A549 (cell line): Measurements from ENCODE around the gene IQGAP2. TPM values are rescaled to one million over a fixed set of nuclear protein-coding genes. Genes with fewer than 3 reads are reported as not detected.

Experiments
- ATAC-seq, 2 experiments: fragments of 200-7000 bp in 1 of 2; fragments of >200 bp in 1 of 2; cut with Nextera tagmentation in 1 of 2; cut with Tn5 transposase in 1 of 2; 3 replicates each; pipeline versions ENCODE4 v1.8.0 to v1.9.1; 2018 to 2020; ENCODE audit warnings: mild to moderate bottlenecking in 1 of 2, moderate library complexity in 1 of 2
- CTCF ChIA-PET: fragments of 300-600 bp; sonication (Branson Sonifier 250); formaldehyde crosslinking; extraction: SDS; loops from one replicate; lab custom pipeline; 2021; ENCODE audit warnings: antibody characterized with exemption, inconsistent platforms; lab: Yijun Ruan, JAX
- POLR2A ChIA-PET: fragments of 350-600 bp; formaldehyde crosslinking; extraction: SDS; loops from one replicate; lab custom pipeline; 2021; ENCODE audit warnings: antibody characterized with exemption, inconsistent platforms; lab: Yijun Ruan, JAX
- DNase-seq, 2 experiments: peaks; one replicate each; pipeline versions ENCODE4 v3.0.0 to v3.0.0-alpha.2; 2011 to 2016; ENCODE audit warnings: low read depth in 1 of 2, low spot score in 1 of 2
- FAIRE-seq: peaks from 2 replicates; lab custom pipeline; 2011; peaks lifted over from hg19 to GRCh38; lab: Jason Lieb, UNC
- H3K27ac ChIP-seq, 2 experiments: fragments of >200 bp; sonication (Bioruptor Twin); formaldehyde crosslinking; 3 replicates each; pipeline ENCODE4 v1.5.1; 2016 to 2017
- H3K4me1 ChIP-seq: fragments of >200 bp; sonication (Bioruptor Twin); formaldehyde crosslinking; 3 replicates; pipeline ENCODE4 v1.6.1; 2016
- H3K4me2 ChIP-seq: fragments of >200 bp; sonication (Bioruptor Twin); formaldehyde crosslinking; 3 replicates; pipeline ENCODE4 v1.6.1; 2016
- H3K4me3 ChIP-seq: fragments of >200 bp; sonication (Bioruptor Twin); formaldehyde crosslinking; 3 replicates; pipeline ENCODE4 v1.5.1; 2016
- H3K9me3 ChIP-seq: fragments of >200 bp; sonication (Bioruptor Twin); formaldehyde crosslinking; 3 replicates; pipeline ENCODE4 v1.6.1; 2016
- BHLHE40 ChIP-seq: IDR thresholded peaks from 2 replicates; pipeline ENCODE4 v1.6.1; 2012; ENCODE audit warnings: low read depth, low read length, inconsistent platforms
- CHD2 ChIP-seq: fragments of 150-350 bp; IDR thresholded peaks from 2 replicates; pipeline ENCODE4 v1.6.1; 2014; ENCODE audit warnings: low read length; ENCODE audit not compliant: partially characterized antibody
- CTCF ChIP-seq: fragments of >200 bp; sonication (Bioruptor Twin); formaldehyde crosslinking; IDR thresholded peaks from 3 replicates; pipeline ENCODE4 v1.5.1; 2016
- EHF ChIP-seq: fragments of 250-450 bp; sonication (Bioruptor Pico); IDR thresholded peaks from 2 replicates; pipeline ENCODE4 v1.5.0; 2020; ENCODE audit warnings: mild to moderate bottlenecking
- FOSB ChIP-seq: fragments of 250-450 bp; sonication (Bioruptor Pico); IDR thresholded peaks from 2 replicates; pipeline ENCODE4 v1.5.0; 2020; ENCODE audit warnings: mild to moderate bottlenecking, moderate library complexity
- FOSL2 ChIP-seq, 2 experiments: fragments of 450-650 bp in 1 of 2; fragments of >200 bp in 1 of 2; sonication (Bioruptor Twin) in 1 of 2; formaldehyde crosslinking; IDR thresholded peaks; 2 replicates each; pipeline versions ENCODE4 v1.5.0 to v1.6.1; 2016 to 2020; ENCODE audit warnings: mild to moderate bottlenecking in 1 of 2, moderate library complexity in 1 of 2
- HDAC2 ChIP-seq: fragments of 200-600 bp; sonication (generic); IDR thresholded peaks from 2 replicates; pipeline ENCODE4 v1.6.1; 2016
- HOXA7 ChIP-seq: fragments of 250-450 bp; sonication (Bioruptor Pico); IDR thresholded peaks from 2 replicates; pipeline ENCODE4 v1.5.0; 2020; ENCODE audit warnings: mild to moderate bottlenecking, moderate library complexity
- HOXB13 ChIP-seq: fragments of 250-450 bp; sonication (Bioruptor Pico); IDR thresholded peaks from 2 replicates; pipeline ENCODE4 v1.5.0; 2020; ENCODE audit warnings: low read depth, mild to moderate bottlenecking, moderate library complexity
- KDM5A ChIP-seq: fragments of 200-600 bp; sonication (generic); IDR thresholded peaks from 2 replicates; pipeline ENCODE4 v1.6.1; 2016; ENCODE audit warnings: antibody characterized with exemption, mild to moderate bottlenecking
- MAZ ChIP-seq: fragments of 150-350 bp; IDR thresholded peaks from 2 replicates; pipeline ENCODE4 v1.6.1; 2014; ENCODE audit warnings: antibody characterized with exemption, low read depth, low read length, borderline replicate concordance
- NPAS2 ChIP-seq: fragments of 250-450 bp; sonication (Bioruptor Pico); IDR thresholded peaks from 2 replicates; pipeline ENCODE4 v1.8.0; 2022; ENCODE audit warnings: mild to moderate bottlenecking, moderate library complexity, borderline replicate concordance
- NR3C1 ChIP-seq: fragments of >200 bp; sonication (Bioruptor Twin); formaldehyde crosslinking; IDR thresholded peaks from 3 replicates; pipeline ENCODE4 v1.6.1; 2017
- PHF8 ChIP-seq: fragments of 200-600 bp; sonication (generic); IDR thresholded peaks from 2 replicates; pipeline ENCODE4 v1.6.1; 2016; ENCODE audit warnings: low read depth, mild to moderate bottlenecking, antibody characterized with exemption, moderate library complexity, borderline replicate concordance
- POLR2AphosphoS2 ChIP-seq: conservative IDR thresholded peaks from 2 replicates; pipeline ENCODE4 v1.6.1; 2012; ENCODE audit warnings: low read length, improper control_type of control experiment, inconsistent platforms
- RCOR1 ChIP-seq: fragments of 150-350 bp; IDR thresholded peaks from 2 replicates; pipeline ENCODE4 v1.6.1; 2014; ENCODE audit warnings: antibody characterized with exemption, low read length, low read depth
- SMC3 ChIP-seq: fragments of >200 bp; sonication (Bioruptor Twin); formaldehyde crosslinking; IDR thresholded peaks from 3 replicates; pipeline ENCODE4 v1.6.1; 2018; ENCODE audit warnings: inconsistent platforms
- SREBF2 ChIP-seq: fragments of 450-650 bp; IDR thresholded peaks from 2 replicates; pipeline ENCODE4 v1.6.1; 2014; ENCODE audit warnings: mild to moderate bottlenecking, moderate library complexity
- USF2 ChIP-seq: fragments of 450-650 bp; IDR thresholded peaks from 2 replicates; pipeline ENCODE4 v1.6.1; 2014; ENCODE audit warnings: antibody characterized with exemption
- ZC3H11A ChIP-seq: fragments of 450-650 bp; IDR thresholded peaks from 2 replicates; pipeline ENCODE4 v1.6.1; 2014; ENCODE audit warnings: antibody characterized with exemption, mild to moderate bottlenecking
- ZFP36 ChIP-seq: fragments of 450-650 bp; IDR thresholded peaks from 2 replicates; pipeline ENCODE4 v1.6.1; 2014; ENCODE audit warnings: borderline replicate concordance; ENCODE audit not compliant: partially characterized antibody
- ZNF302 ChIP-seq: fragments of 250-450 bp; sonication (Bioruptor Pico); IDR thresholded peaks from 2 replicates; pipeline ENCODE4 v1.9.0; 2021; ENCODE audit warnings: inconsistent platforms, mild to moderate bottlenecking, moderate library complexity
- ZSCAN20 ChIP-seq: fragments of 250-450 bp; sonication (Bioruptor Pico); IDR thresholded peaks from 2 replicates; pipeline ENCODE4 v1.8.0; 2022; ENCODE audit warnings: mild to moderate bottlenecking, moderate library complexity
- WGBS: methylation state at CpG from one replicate; pipeline ENCODE4 v1.1.6; 2017; ENCODE audit errors: missing lambda C conversion rate; 5-methylcytosine and 5-hydroxymethylcytosine counted together
- polyA plus RNA-seq, 4 experiments: library from polyadenylated mRNA; depleted of rRNA in 3 of 4; stranded (reverse); fragments of >200 nt; fragmentation: RNase III in 1 of 4; extraction: RNeasy Plus Mini Kit Qiagen cat#74134 plus additional on column Dnase treatment in 1 of 4; gene quantifications; 2 replicates in 3 of 4; 3 replicates in 1 of 4; pipeline ENCODE4 v1.2.3, GENCODE V29; 2011 to 2017
- TF ChIP-seq, protein P1 (sequence below): IDR thresholded peaks from 2 replicates; pipeline ENCODE4 v1.6.1; 2012; ENCODE audit warnings: low read depth, borderline replicate concordance
- TF ChIP-seq, protein P2 (sequence below): fragments of 250-450 bp; sonication (Bioruptor Pico); IDR thresholded peaks from 2 replicates; pipeline ENCODE4 v1.5.0; 2020; ENCODE audit warnings: low read depth, mild to moderate bottlenecking, moderate library complexity
- TF ChIP-seq, protein P3 (sequence below): IDR thresholded peaks from 2 replicates; pipeline ENCODE4 v1.6.1; 2012

IQGAP2 gene
- polyA plus RNA-seq, 2 of the 4 experiments (the other 2 are of a cell fraction), result 5.3 to 10.1 TPM

DNA sequence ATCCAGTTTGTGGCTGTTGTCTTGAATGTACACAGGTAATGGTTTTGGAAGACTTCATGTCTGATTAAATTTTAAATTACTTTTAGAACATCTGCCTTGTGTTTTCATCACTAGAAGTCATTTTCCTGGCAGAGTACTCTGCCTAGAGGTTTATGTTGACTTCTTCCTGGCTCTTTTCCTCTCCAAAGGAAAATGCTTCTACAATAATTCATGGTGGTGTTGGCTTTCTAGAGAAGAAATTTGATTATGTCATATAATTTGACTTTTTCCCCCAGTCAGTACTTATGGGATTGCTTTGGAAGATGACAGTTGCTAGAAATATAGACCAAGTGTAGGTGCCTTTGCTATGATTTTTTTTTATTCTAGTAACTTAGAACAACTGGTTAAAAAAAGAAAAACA lies 173.4 kb downstream of the IQGAP2 start:
- TF ChIP-seq CTCF (no peak), BHLHE40 (no peak), ZNF302 (CRISPR knock-in tag) (no peak)
- CTCF ChIA-PET, result interaction anchor here (1.0 to 2.3 kb wide), 2 partner anchors 15 to 173 kb away, joined by 5 to 11 read pairs; partner anchors contain the start of gene IQGAP2
- DNase-seq, result no peak
- Histone ChIP-seq H3K4me3 (no peak overlapping the region), H3K4me1 (no peaks in the 10 kb centered on the region), H3K4me2 (no peak overlapping the region), H3K27ac (no peak overlapping the region), H3K9me3 (no peaks in the 10 kb centered on the region)
- no peak for ATAC-seq
- POLR2A ChIA-PET, result no interaction called here
- no peak for FAIRE-seq

GRCh38 chr5:76576996-76577395 lies 173.9 kb downstream of the IQGAP2 start:
- ATAC-seq (no peak), DNase-seq (no peak), FAIRE-seq (no peak)
- Histone ChIP-seq H3K4me3 (no peak overlapping the region), H3K4me1 (no peaks in the 10 kb centered on the region), H3K9me3 (no peaks in the 10 kb centered on the region), H3K4me2 (no peak overlapping the region), H3K27ac (no peak overlapping the region)
- TF ChIP-seq EHF (CRISPR knock-in tag) (no peak), ZNF302 (CRISPR knock-in tag) (no peak), ZSCAN20 (CRISPR knock-in tag) (no peak), NPAS2 (CRISPR knock-in tag) (no peak), POLR2AphosphoS2 (no peak), HOXB13 (CRISPR knock-in tag) (no peak), NR3C1 (no peak), MAZ (no peak), RCOR1 (no peak), ZC3H11A (no peak), KDM5A (no peak), CHD2 (no peak), HDAC2 (no peak), FOSL2 (IDR thresholded peaks at IDR 0.05) (no peak), FOSL2 (CRISPR knock-in tag; IDR thresholded peaks at IDR 0.05) (no peak), HOXA7 (CRISPR knock-in tag) (no peak), SREBF2 (no peak), ZFP36 (no peak)
- TF ChIP-seq, protein P1, sequence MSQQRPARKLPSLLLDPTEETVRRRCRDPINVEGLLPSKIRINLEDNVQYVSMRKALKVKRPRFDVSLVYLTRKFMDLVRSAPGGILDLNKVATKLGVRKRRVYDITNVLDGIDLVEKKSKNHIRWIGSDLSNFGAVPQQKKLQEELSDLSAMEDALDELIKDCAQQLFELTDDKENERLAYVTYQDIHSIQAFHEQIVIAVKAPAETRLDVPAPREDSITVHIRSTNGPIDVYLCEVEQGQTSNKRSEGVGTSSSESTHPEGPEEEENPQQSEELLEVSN, result no peak
- CTCF ChIA-PET, result interaction anchor here (0.7 to 2.3 kb wide), 4 partner anchors 10 to 174 kb away, joined by 3 to 11 read pairs (median 4); partner anchors contain the start of gene IQGAP2
- 76% methylated on average over 4 of the region's 4 CpGs for whole genome bisulfite sequencing
- POLR2A ChIA-PET, result no interaction called here

DNA sequence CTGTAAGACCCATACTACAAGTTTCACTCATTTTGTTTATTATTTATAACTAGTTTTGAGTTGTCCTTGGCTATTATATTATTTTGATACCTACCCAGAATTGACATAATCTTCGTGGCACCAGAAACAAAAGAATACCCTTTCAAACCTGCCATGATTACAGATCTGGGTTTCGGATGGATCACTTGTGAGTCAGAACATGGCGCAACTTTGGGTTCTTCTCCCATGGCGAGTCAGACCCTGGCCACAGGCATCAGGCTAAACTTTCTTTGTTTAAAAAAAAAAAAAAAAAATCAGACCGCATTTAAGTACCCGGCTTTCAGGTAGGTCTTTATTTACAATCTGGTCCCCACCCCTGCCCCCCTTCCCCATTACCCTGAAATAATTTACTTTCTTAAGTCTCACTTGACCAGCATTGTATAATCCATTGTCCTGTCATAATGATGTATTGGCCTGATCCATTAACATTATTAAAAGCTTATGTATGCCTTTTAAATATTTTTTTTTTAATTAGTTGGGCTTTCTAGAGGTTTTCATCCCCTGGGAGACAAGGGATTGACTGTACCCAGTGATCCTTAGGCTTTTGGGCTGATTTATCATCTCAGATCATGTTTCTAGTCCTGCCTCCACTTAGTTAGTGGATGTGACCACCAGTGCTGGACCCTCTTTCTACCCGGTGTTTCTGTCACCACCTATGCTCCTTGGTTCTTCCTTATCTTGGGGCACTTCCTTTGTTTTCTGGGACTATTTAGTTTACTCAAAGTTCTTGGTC lies 176.3 kb downstream of the IQGAP2 start:
- 45% methylated on average over 7 of the region's 7 CpGs for WGBS
- Histone ChIP-seq H3K9me3 (no peaks in the 10 kb centered on the region), H3K4me2 (no peak overlapping the region), H3K4me3 (no peak overlapping the region), H3K4me1 (no peaks in the 10 kb centered on the region), H3K27ac (no peak overlapping the region)
- ChIA-PET CTCF (no interaction called here), POLR2A (no interaction called here)
- TF ChIP-seq, protein P2, sequence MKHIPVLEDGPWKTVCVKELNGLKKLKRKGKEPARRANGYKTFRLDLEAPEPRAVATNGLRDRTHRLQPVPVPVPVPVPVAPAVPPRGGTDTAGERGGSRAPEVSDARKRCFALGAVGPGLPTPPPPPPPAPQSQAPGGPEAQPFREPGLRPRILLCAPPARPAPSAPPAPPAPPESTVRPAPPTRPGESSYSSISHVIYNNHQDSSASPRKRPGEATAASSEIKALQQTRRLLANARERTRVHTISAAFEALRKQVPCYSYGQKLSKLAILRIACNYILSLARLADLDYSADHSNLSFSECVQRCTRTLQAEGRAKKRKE (CRISPR knock-in tag), result no peak
- no peak for TF ChIP-seq MAZ
- no peak for TF ChIP-seq CHD2
- TF ChIP-seq SREBF2, result no peak
- TF ChIP-seq HDAC2, result no peak
- no peak for TF ChIP-seq USF2
- TF ChIP-seq PHF8, result no peak
- TF ChIP-seq, protein P3, sequence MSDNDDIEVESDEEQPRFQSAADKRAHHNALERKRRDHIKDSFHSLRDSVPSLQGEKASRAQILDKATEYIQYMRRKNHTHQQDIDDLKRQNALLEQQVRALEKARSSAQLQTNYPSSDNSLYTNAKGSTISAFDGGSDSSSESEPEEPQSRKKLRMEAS, result no peak
- TF ChIP-seq NPAS2 (CRISPR knock-in tag), result no peak
- no peak for TF ChIP-seq SMC3
- TF ChIP-seq FOSB (CRISPR knock-in tag), result no peak
- no peak for DNase-seq
- no peak for FAIRE-seq
- ATAC-seq, result no peak
